ENCODE measurements around the gene KLHL3.

The KLHL3 gene

DNA sequence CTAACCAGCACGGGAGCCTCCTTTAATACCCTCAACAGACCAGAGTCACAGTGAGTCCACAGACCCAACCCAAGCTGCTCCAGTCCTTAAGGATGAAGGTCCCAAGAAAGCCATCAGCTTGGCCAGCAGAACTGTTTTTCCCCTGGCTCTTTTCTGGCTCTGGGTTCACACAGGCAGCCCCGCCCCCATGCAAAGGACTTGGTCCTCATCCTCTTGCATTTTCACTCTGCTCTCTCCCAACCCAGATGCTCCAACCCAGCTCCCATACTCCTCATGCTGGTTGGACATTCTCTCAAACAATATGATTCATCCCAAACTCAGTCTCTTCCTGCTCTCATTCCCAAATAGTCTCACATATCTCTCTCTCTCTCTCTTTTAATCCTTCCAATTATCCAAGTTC is 162.5 kb downstream of the KLHL3 start:
- Histone ChIP-seq H2AK5ac (ENCODE audit: low read depth, low read length) (no peak overlapping the region), H2BK15ac (ENCODE audit: low read length) (no peak overlapping the region), H4K91ac (ENCODE audit: low read depth, low read length, poor library complexity) (no peak overlapping the region), H2BK120ac (ENCODE audit: low read depth, low read length) (no peak overlapping the region), H3K9ac (ENCODE audit: low read depth, low read length, poor library complexity) (no peak overlapping the region), H3K4me1 (ENCODE audit: control insufficient read depth in 2 of 2, insufficient read depth in 1 of 2, low read depth in 1 of 2, low read length in 2 of 2) (peaks cover 0 to 1% of the 10 kb centered on the region in 2 donors), H3K27me3 (ENCODE audit: control insufficient read depth in 3 of 3, insufficient read depth in 3 of 3, low read depth in 1 of 3, low read length in 3 of 3) (peaks cover 0 to 28% (median 0%) of the 10 kb centered on the region in 3 experiments), H3K9me3 (replicated peaks in 1 of 2; ENCODE audit: control insufficient read depth in 2 of 2, insufficient read depth in 1 of 2, low read depth in 1 of 2, low read length in 2 of 2) (no peaks in the 10 kb centered on the region), H3K23ac (ENCODE audit: low read depth, low read length, poor library complexity) (no peak overlapping the region), H3K4ac (ENCODE audit: low read length) (no peak overlapping the region), H3K4me2 (ENCODE audit: insufficient read depth, low read length, poor library complexity, severe bottlenecking) (no peak overlapping the region), H3K27ac (replicated peaks; ENCODE audit: low read length) (no peak overlapping the region), H2AFZ (ENCODE audit: low read length) (no peak overlapping the region), H3K14ac (ENCODE audit: low read length) (no peak overlapping the region), H3K18ac (ENCODE audit: low read length) (no peak overlapping the region), H2BK12ac (ENCODE audit: low read length) (no peak overlapping the region), H2BK5ac (ENCODE audit: low read length) (no peak overlapping the region), H4K8ac (ENCODE audit: low read depth, low read length) (no peak overlapping the region), H3K79me1 (ENCODE audit: low read depth, low read length) (no peaks in the 10 kb centered on the region), H3K36me3 (replicated peaks in 1 of 2; ENCODE audit: control insufficient read depth in 2 of 2, insufficient read depth in 2 of 2, low read length in 2 of 2) (no peaks in the 10 kb centered on the region), H3K4me3 (ENCODE audit: low read length in 2 of 2) (no peak overlapping the region)
- DNase-seq (ENCODE audit: low spot score), result no peak
- no CpG with 5 or more reads among the region's 2 CpGs for WGBS, 2 donors (ENCODE audit: extremely low coverage in 2 of 2, insufficient read length in 2 of 2, insufficient replicate concordance in 1 of 2)

DNA sequence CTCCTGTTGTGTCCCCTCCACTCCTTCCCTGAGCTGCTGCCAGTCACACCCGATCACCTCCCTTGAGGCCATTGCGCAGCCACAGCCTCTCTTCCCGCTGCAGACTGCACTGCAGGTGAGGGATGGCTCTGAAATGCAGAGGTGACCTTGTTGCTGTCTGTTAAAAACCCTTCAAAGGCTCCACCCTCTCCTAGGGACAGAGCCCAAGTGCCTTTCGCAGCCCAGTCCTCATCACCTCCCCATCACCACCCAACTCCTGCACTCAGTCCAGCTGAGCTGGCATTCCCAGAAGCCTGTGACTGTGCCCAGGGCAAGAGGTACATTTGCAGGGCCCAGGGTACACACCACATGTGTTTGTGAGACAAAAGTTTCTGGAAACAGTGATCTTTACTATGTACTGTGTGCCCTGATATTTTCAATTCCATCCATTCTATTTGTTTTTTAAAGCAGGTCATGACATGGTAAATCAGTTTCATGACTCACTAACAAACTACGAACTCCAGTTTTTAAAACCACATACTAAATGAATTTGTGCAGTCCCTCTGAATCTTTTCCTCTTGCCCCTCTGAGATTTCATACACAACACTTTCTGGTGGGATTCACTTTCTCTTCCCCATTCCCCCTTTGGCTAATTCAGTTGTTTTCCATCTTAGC is 163.7 kb downstream of the KLHL3 start:
- H3K4me2 ChIP-seq (ENCODE audit: insufficient read depth, low read length, poor library complexity, severe bottlenecking), result no peak overlapping the region
- no peak overlapping the region for H2BK5ac ChIP-seq (ENCODE audit: low read length)
- H4K91ac ChIP-seq (ENCODE audit: low read depth, low read length, poor library complexity), result no peak overlapping the region
- no peak overlapping the region for H3K4ac ChIP-seq (ENCODE audit: low read length)
- H3K36me3 ChIP-seq (replicated peaks in 1 of 2; ENCODE audit: control insufficient read depth in 2 of 2, insufficient read depth in 2 of 2, low read length in 2 of 2), result no peaks in the 10 kb centered on the region
- no peak for DNase-seq (ENCODE audit: low spot score)
- peak overlapping the region; percentile 17 for H3K23ac ChIP-seq (ENCODE audit: low read depth, low read length, poor library complexity)
- H2BK12ac ChIP-seq (ENCODE audit: low read length), result no peak overlapping the region
- H4K8ac ChIP-seq (ENCODE audit: low read depth, low read length), result no peak overlapping the region
- no peak overlapping the region for H3K27ac ChIP-seq (replicated peaks; ENCODE audit: low read length)
- peaks cover 0 to 32% (median 0%) of the 10 kb centered on the region in 3 experiments for H3K27me3 ChIP-seq (ENCODE audit: control insufficient read depth in 3 of 3, insufficient read depth in 3 of 3, low read depth in 1 of 3, low read length in 3 of 3)
- H3K14ac ChIP-seq (ENCODE audit: low read length), result no peak overlapping the region
- H3K4me3 ChIP-seq (ENCODE audit: low read length in 2 of 2), result no peak overlapping the region
- no peak overlapping the region for H3K18ac ChIP-seq (ENCODE audit: low read length)
- H3K4me1 ChIP-seq (ENCODE audit: control insufficient read depth in 2 of 2, insufficient read depth in 1 of 2, low read depth in 1 of 2, low read length in 2 of 2), result peaks cover 5 to 8% of the 10 kb centered on the region in 2 donors
- H3K79me1 ChIP-seq (ENCODE audit: low read depth, low read length), result no peaks in the 10 kb centered on the region
- H2BK15ac ChIP-seq (ENCODE audit: low read length), result no peak overlapping the region
- no peak overlapping the region for H2BK120ac ChIP-seq (ENCODE audit: low read depth, low read length)
- WGBS, 2 donors (ENCODE audit: extremely low coverage in 2 of 2, insufficient read length in 2 of 2, insufficient replicate concordance in 1 of 2), result no CpG with 5 or more reads among the region's 5 CpGs
- H3K9ac ChIP-seq (ENCODE audit: low read depth, low read length, poor library complexity), result no peak overlapping the region
- H3K9me3 ChIP-seq (replicated peaks in 1 of 2; ENCODE audit: control insufficient read depth in 2 of 2, insufficient read depth in 1 of 2, low read depth in 1 of 2, low read length in 2 of 2), result no peaks in the 10 kb centered on the region
- H2AK5ac ChIP-seq (ENCODE audit: low read depth, low read length), result no peak overlapping the region
- no peak overlapping the region for H2AFZ ChIP-seq (ENCODE audit: low read length)

- Histone ChIP-seq H2BK12ac (ENCODE audit: low read length) (no peak overlapping the region), H3K36me3 (replicated peaks in 1 of 2; ENCODE audit: control insufficient read depth in 2 of 2, insufficient read depth in 2 of 2, low read length in 2 of 2) (no peaks in the 10 kb centered on the region), H2BK5ac (ENCODE audit: low read length) (no peak overlapping the region), H2BK15ac (ENCODE audit: low read length) (no peak overlapping the region), H3K79me1 (ENCODE audit: low read depth, low read length) (no peaks in the 10 kb centered on the region), H3K27me3 (ENCODE audit: control insufficient read depth in 3 of 3, insufficient read depth in 3 of 3, low read depth in 1 of 3, low read length in 3 of 3) (peaks cover 0 to 39% (median 0%) of the 10 kb centered on the region in 3 experiments), H2AK5ac (ENCODE audit: low read depth, low read length) (no peak overlapping the region), H3K9me3 (replicated peaks in 1 of 2; ENCODE audit: control insufficient read depth in 2 of 2, insufficient read depth in 1 of 2, low read depth in 1 of 2, low read length in 2 of 2) (no peaks in the 10 kb centered on the region), H3K4me3 (ENCODE audit: low read length in 2 of 2) (no peak overlapping the region), H4K91ac (ENCODE audit: low read depth, low read length, poor library complexity) (no peak overlapping the region), H3K27ac (replicated peaks; ENCODE audit: low read length) (no peak overlapping the region), H2BK120ac (ENCODE audit: low read depth, low read length) (no peak overlapping the region), H3K4me1 (ENCODE audit: control insufficient read depth in 2 of 2, insufficient read depth in 1 of 2, low read depth in 1 of 2, low read length in 2 of 2) (peaks cover 5 to 12% of the 10 kb centered on the region in 2 donors), H3K4me2 (ENCODE audit: insufficient read depth, low read length, poor library complexity, severe bottlenecking) (no peak overlapping the region), H3K18ac (ENCODE audit: low read length) (no peak overlapping the region), H3K14ac (ENCODE audit: low read length) (no peak overlapping the region), H3K23ac (ENCODE audit: low read depth, low read length, poor library complexity) (no peak overlapping the region), H4K8ac (ENCODE audit: low read depth, low read length) (no peak overlapping the region), H2AFZ (ENCODE audit: low read length) (no peak overlapping the region), H3K4ac (ENCODE audit: low read length) (no peak overlapping the region), H3K9ac (ENCODE audit: low read depth, low read length, poor library complexity) (no peak overlapping the region)
- no peak for DNase-seq (ENCODE audit: low spot score)
- no CpG with 5 or more reads among the region's 6 CpGs for WGBS, 2 donors (ENCODE audit: extremely low coverage in 2 of 2, insufficient read length in 2 of 2, insufficient replicate concordance in 1 of 2)
Observed at GRCh38 chr5:137570070-137570469, 165.8 kb downstream of the KLHL3 start.

Small RNA genes within 50 kb of the gene (small RNA-seq; reads per million reads assigned to genes)
- gene MIR874 (ENCODE audit: insufficient read depth), result 904 reads per million, percentile 99 among the genes with 10 or more reads in this experiment

All from neuronal stem cell (in vitro differentiated cells).